Caco-2 (cell line): Measurements from ENCODE around the gene PTPRN2. TPM values are rescaled to one million over a fixed set of nuclear protein-coding genes. Genes with fewer than 3 reads are reported as not detected.

Experiments used
- BruUV-seq: library from RNA; stranded (reverse); fragments of 400-500 nt; replicated peaks from 2 replicates; lab custom pipeline; 2021; lab: Mats Ljungman, UMichigan
- CTCF ChIA-PET: fragments of 300-600 bp; sonication (Branson Sonifier 250); formaldehyde crosslinking; loops from one replicate; lab custom pipeline; 2022; ENCODE audit warnings: antibody characterized with exemption; lab: Charles Lee
- POLR2A ChIA-PET: fragments of 300-600 bp; sonication (Branson Sonifier 250); formaldehyde crosslinking; loops from one replicate; lab custom pipeline; 2022; ENCODE audit warnings: antibody characterized with exemption; lab: Charles Lee
- DNase-seq, 2 experiments: peaks; one replicate each; pipeline versions ENCODE4 v3.0.0 to v3.0.0-alpha.2; 2020 to 2022
- H3K27me3 ChIP-seq: replicated peaks from 2 replicates; pipeline ENCODE4 v1.6.0; 2011; ENCODE audit warnings: low read length; ENCODE audit not compliant: control insufficient read depth, insufficient read depth
- H3K36me3 ChIP-seq: 2 replicates; pipeline ENCODE4 v1.5.1; 2011; ENCODE audit warnings: low read length; ENCODE audit not compliant: control insufficient read depth, insufficient read depth
- H3K4me1 ChIP-seq: fragments of 250-450 bp; sonication (Bioruptor Pico); 2 replicates; pipeline ENCODE4 v1.5.1; 2020; ENCODE audit warnings: mild to moderate bottlenecking
- H3K4me3 ChIP-seq: 2 replicates; pipeline ENCODE4 v1.5.1; 2011; ENCODE audit warnings: low read depth, mild to moderate bottlenecking, control low read depth, low read length
- H3K9me3 ChIP-seq: fragments of 250-450 bp; sonication (Bioruptor Pico); 2 replicates; pipeline ENCODE4 v1.5.1; 2020; ENCODE audit warnings: mild to moderate bottlenecking, moderate library complexity
- H3K27ac Mint-ChIP-seq: one replicate; pipeline ENCODE4 v1.8.0; 2022; ENCODE audit warnings: mixed read lengths; ENCODE audit not compliant: unreplicated experiment
- H3K27me3 Mint-ChIP-seq: one replicate; pipeline ENCODE4 v1.8.0; 2022; ENCODE audit warnings: mixed read lengths; ENCODE audit not compliant: insufficient read depth, unreplicated experiment
- H3K36me3 Mint-ChIP-seq: one replicate; pipeline ENCODE4 v1.8.0; 2022; ENCODE audit warnings: mild to moderate bottlenecking, mixed read lengths; ENCODE audit not compliant: insufficient read depth, unreplicated experiment
- H3K4me1 Mint-ChIP-seq: one replicate; pipeline ENCODE4 v1.8.0; 2022; ENCODE audit warnings: low read depth, mixed read lengths; ENCODE audit not compliant: unreplicated experiment
- H3K4me3 Mint-ChIP-seq: one replicate; pipeline ENCODE4 v1.8.0; 2022; ENCODE audit warnings: mild to moderate bottlenecking, moderate library complexity, mixed read lengths; ENCODE audit not compliant: unreplicated experiment
- H3K9me3 Mint-ChIP-seq: one replicate; pipeline ENCODE4 v1.8.0; 2022; ENCODE audit warnings: mixed read lengths; ENCODE audit not compliant: unreplicated experiment
- CTCF ChIP-seq, 2 experiments: fragments of 200-600 bp in 1 of 2; IDR thresholded peaks; 1 replicate in 1 of 2; 2 replicates in 1 of 2; pipeline versions ENCODE4 v1.5.1 to v1.8.0; 2011 to 2022; ENCODE audit warnings: antibody characterized with exemption in 1 of 2, control low read depth in 1 of 2, inconsistent platforms in 1 of 2, low read depth in 1 of 2, low read length in 1 of 2, mild to moderate bottlenecking in 1 of 2, moderate library complexity in 1 of 2; ENCODE audit not compliant: insufficient read depth in 1 of 2, severe bottlenecking in 1 of 2, unreplicated experiment in 1 of 2
- intact Hi-C: fragments of 100-400 bp; cut with micrococcal nuclease; formaldehyde crosslinking; loops from one replicate; pipeline ENCODE4 v1.10.0; 2022; ENCODE audit not compliant: unreplicated experiment
- total RNA-seq: library from RNA; stranded (reverse); gene quantifications from 2 replicates; pipeline ENCODE4 v1.2.3, GENCODE V29; 2022

The PTPRN2 gene
- total RNA-seq, 1 experiment from 2014 or later, result 1.4 TPM

DNA sequence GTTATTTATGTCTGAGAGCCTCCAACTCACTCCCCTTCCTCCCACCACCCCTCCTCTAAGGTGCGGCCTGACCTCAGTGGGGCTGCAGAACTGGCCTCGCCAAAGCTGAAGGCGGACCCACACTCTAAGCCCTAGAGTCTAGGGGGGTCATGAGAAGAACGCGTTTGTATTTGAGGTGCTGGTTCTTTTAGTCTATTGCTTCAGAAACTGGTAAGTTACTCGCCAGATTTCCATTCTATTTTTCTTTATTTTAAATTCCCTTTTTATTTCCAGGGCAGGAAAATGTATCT is 893.3 kb downstream of the PTPRN2 start:
- H3K4me3 Mint-ChIP-seq, result no peak overlapping the region
- no peak overlapping the region for H3K4me3 ChIP-seq
- H3K36me3 ChIP-seq, result no peaks in the 10 kb centered on the region
- intact Hi-C loops, result loop anchor here (2.0 kb wide), 1 partner anchor 42 kb away; no protein-coding TSS in a partner anchor
- H3K4me1 ChIP-seq, result peaks cover 3% of the 10 kb centered on the region; the same call in 1 of the 2 replicates
- no peak for DNase-seq
- H3K9me3 Mint-ChIP-seq, result no peaks in the 10 kb centered on the region
- no peaks in the 10 kb centered on the region for H3K9me3 ChIP-seq
- CTCF ChIA-PET, result no interaction called here
- no peaks in the 10 kb centered on the region for H3K4me1 Mint-ChIP-seq
- no peaks in the 10 kb centered on the region for H3K36me3 Mint-ChIP-seq
- no peaks in the 10 kb centered on the region for H3K27me3 ChIP-seq
- H3K27me3 Mint-ChIP-seq, result no peaks in the 10 kb centered on the region
- no peak for TF ChIP-seq CTCF (IDR thresholded peaks at IDR 0.05; ENCODE audit: insufficient read depth in 1 of 2, low read depth in 1 of 2, low read length in 1 of 2, severe bottlenecking in 1 of 2, unreplicated experiment in 1 of 2)
- POLR2A ChIA-PET, result no interaction called here
- no TSS peak for BruUV-seq
- H3K27ac Mint-ChIP-seq, result no peak overlapping the region

DNA sequence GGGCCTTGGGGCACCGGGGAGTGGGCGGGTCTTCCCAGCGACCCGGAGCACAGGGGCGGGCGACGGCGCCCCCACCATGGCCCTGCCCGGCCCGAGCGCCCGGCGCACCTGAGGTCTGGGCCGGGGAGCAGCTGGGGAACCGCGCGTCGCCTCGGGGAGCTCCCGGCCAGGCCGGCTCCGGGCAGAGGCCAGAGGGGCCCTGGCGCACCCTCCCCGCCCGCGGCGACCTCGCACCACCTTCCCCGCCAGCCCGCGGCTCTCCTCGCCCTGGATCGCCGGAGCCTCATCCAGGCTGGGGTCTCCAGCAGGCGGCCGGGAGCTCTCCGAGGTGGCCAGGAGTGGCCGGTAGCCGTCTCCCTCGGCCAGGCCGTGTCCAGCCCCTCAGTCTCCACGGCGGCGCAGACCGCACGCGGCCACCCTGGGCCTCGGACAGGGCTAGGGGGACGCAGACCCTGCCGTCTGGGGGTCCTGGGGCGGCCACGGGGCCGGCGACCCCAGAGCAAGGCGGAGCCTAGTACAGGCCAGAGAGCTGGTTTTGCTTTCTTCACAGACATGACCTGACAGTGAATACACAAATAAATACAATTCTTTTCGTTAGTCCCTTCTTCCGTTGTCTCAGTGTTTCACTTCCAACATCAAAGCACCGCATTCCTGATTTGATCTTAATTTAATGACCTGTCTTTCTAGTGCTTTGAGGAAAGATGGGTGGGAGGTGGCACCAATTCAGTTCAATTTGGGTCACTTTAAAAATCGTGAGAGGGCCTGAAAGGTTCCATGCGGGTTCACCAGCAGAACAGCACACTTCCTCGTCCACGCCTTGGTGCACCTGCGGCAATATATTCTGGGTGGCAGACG is 893.9 kb downstream of the PTPRN2 start:
- Mint-ChIP-seq H3K4me1 (no peaks in the 10 kb centered on the region), H3K27me3 (no peaks in the 10 kb centered on the region), H3K36me3 (no peaks in the 10 kb centered on the region), H3K27ac (no peak overlapping the region), H3K4me3 (no peak overlapping the region), H3K9me3 (no peaks in the 10 kb centered on the region)
- Histone ChIP-seq H3K27me3 (no peaks in the 10 kb centered on the region), H3K9me3 (no peaks in the 10 kb centered on the region), H3K4me3 (no peak overlapping the region), H3K36me3 (no peaks in the 10 kb centered on the region), H3K4me1 (peaks cover 3% of the 10 kb centered on the region; the same call in 1 of the 2 replicates)
- TF ChIP-seq CTCF (IDR thresholded peaks at IDR 0.05; ENCODE audit: insufficient read depth in 1 of 2, low read depth in 1 of 2, low read length in 1 of 2, severe bottlenecking in 1 of 2, unreplicated experiment in 1 of 2), result no peak
- no peak for DNase-seq
- BruUV-seq, result no TSS peak
- ChIA-PET POLR2A (no interaction called here), CTCF (no interaction called here)
- intact Hi-C loops, result loop anchor here (2.0 kb wide), 1 partner anchor 41 kb away; no protein-coding TSS in a partner anchor

DNA sequence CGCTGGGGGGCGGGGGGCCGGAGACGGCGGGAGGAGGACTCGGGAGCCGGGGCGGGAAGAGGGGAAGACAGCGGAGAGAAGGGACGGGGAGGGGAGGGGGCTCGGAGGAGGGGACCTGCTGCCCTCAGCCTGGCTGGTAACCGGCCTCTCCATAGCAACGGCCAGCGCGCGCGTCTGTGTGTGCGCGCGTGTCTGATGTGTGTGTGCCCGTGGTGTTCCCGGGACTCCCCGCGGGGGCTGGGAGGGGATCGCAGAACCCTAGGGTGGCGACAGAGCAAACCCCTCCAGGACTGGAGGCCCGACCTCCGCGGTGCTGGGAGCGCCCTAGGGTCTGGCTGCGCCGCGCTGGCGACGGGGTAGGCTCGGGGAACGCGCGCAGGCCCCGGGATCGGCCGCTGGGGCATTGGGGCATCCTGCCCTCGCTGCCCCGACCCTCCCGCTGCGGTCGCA is 894.5 kb downstream of the PTPRN2 start:
- CTCF ChIA-PET, result no interaction called here
- no peak overlapping the region for H3K27ac Mint-ChIP-seq
- Histone ChIP-seq H3K36me3 (no peaks in the 10 kb centered on the region), H3K4me1 (peaks cover 3% of the 10 kb centered on the region; the same call in 1 of the 2 replicates), H3K9me3 (no peaks in the 10 kb centered on the region), H3K4me3 (no peak overlapping the region), H3K27me3 (no peaks in the 10 kb centered on the region)
- POLR2A ChIA-PET, result no interaction called here
- no peaks in the 10 kb centered on the region for H3K36me3 Mint-ChIP-seq
- no peaks in the 10 kb centered on the region for H3K4me1 Mint-ChIP-seq
- DNase-seq, result no peak
- H3K4me3 Mint-ChIP-seq, result no peak overlapping the region
- intact Hi-C loops, result no loop called here
- TF ChIP-seq CTCF (IDR thresholded peaks at IDR 0.05; ENCODE audit: insufficient read depth in 1 of 2, low read depth in 1 of 2, low read length in 1 of 2, severe bottlenecking in 1 of 2, unreplicated experiment in 1 of 2), result no peak
- no peaks in the 10 kb centered on the region for H3K27me3 Mint-ChIP-seq
- no TSS peak for BruUV-seq
- H3K9me3 Mint-ChIP-seq, result no peaks in the 10 kb centered on the region
